AML-193 (cell line): Measurements from ENCODE around the gene BTBD8.
"Not testable (repeated sequence)": the region's sequence is repeated elsewhere in the genome, so short reads cannot be mapped to it uniquely, and the experiment has no call there.

ENCODE experiments used
- DNase-seq, 2 experiments: peaks; one replicate each; lab custom pipeline; 2025; lab: John Stamatoyannopoulos, UW

BTBD8 gene

GRCh38 chr1:92080128-92080985 is at the start of gene BTBD8:
BTBD8 (plus strand) TSS chr1:92080345; CDS start chr1:92080572, 227 bp downstream.
- peak; percentile 49 to 73 for DNase-seq

GRCh38 chr1:92030656-92031107 is 49.5 kb upstream of the BTBD8 start:
- DNase-seq: peak in 1 of 2 experiments; percentile 4

DNA sequence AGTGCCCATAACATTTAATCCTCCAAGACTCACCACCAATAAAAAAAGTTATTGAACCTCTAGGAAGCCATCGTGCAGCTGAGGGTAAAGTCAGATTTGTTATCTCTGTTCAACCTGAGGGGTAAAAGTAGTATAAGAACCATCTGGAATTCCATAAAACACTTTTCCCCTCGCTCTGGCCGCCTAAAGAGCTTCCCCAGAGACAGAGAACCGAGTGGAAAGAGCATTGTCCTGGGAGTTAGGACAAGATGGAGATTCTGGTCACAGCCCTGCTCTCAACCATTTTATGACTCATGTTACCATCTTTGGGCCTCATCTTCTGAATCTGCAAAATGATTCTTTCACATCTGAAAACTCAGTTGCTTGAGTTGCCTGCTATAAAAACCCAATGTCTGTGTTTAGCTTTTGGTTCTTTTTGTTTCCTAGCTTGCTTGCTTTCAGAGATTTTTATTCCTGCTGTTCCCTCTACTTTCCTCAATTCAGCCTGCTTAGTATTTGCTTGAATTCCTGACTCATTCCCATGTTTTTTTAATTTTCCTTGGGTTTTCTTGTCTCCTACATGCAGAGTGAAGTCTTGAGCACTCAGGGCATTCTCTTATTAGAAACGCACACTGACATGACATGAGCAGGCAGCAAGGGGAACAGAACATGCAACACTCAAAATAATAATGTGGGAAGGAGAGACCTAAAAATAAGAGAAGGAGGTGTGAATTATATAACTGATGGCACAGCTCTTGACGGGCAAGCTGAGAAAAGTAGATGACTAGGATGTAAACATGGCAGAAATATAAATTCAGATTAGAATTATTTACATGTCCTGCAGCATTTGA is 48.6 kb upstream of the BTBD8 start:
- no peak for DNase-seq

DNA sequence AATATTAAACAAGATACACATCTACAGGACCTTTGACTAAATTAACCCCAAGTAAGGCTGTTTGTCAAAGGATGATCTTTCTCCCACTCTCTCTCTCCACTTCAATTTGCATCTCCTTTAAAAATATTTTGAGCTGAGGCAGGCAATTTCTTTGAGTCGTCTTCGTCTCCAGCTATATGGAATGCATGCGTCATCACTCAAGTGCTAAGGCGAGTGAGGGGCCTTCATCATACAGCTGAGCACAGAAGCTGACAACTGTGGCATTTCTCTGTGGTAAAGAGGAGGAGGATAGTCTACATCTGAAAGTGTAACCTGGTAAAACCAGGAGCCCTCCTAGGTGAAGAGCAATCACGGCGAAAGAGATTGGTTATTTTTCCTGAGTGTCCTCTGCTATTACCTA is 42.7 kb upstream of the BTBD8 start:
- no peak for DNase-seq

GRCh38 chr1:92038695-92039346 is 41.3 kb upstream of the BTBD8 start:
- no peak for DNase-seq

- DNase-seq: no peak
These were observed 39.2 kb upstream of the BTBD8 start for GRCh38 chr1:92040971-92041370.

DNA sequence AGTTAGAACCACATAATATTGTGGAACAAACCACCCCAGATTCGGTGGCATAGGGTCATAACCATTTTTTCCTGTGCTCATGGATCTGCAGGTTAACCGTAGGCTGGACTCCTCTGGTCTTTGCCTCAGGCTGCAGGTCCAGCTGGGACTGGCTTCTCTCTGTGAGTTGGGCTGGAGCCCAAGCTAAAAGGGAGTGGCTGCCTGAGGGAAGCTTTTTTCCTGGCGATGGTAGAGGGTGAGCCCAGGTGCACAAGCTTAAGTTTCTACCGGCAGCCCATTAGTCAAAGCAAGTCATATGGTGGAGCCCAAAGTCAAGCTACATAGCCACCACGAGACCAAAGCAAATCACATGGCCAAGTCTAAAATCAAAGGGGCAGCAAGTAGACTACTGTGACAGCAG is 36.5 kb upstream of the BTBD8 start:
- DNase-seq: no peak

- DNase-seq: no peak
These were observed 34.2 kb upstream of the BTBD8 start for GRCh38 chr1:92045766-92046495.

GRCh38 chr1:92051948-92052347 is 28.2 kb upstream of the BTBD8 start:
- DNase-seq: no peak

DNA sequence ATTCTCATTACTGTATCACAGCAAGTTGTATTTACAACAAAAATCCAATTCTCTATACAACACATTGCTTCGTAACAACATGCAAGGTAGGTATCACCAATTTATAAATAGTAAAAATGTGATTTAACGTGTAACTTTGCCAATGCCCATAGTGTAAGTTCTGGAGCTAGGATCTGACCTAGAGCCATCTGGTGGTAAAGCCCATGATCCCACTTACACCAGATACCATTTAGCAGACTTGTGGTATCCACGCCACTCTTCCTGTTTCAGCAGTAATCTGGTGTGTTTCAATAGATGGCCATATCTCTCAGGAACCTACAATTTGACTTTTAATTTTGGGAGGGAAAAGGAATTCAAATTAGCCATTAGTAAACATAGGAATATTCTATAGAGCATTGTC is 15.1 kb upstream of the BTBD8 start:
- DNase-seq: no peak

DNA sequence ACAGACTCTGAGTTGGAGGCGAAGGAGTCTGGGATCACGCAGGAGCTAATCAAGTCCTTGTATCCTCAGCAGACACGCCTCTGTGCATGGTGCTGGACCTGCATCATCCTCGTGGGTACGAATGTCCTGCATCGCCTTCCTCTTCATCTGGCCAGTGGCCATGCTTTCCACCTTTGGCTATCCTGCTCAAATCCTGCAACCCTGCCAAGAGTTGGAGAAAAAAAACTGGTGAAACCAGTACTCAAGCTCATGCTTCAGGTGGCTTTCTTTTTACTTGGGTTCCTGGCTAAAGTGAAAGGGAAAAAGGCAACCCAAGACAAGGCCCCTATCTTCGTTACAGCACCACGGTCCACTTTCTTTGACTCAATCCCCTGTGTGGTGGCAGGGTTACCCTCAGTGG is 13.8 kb upstream of the BTBD8 start:
- DNase-seq: no peak

- DNase-seq: no peak
These were observed 9.3 kb upstream of the BTBD8 start for GRCh38 chr1:92070892-92071291.

DNA sequence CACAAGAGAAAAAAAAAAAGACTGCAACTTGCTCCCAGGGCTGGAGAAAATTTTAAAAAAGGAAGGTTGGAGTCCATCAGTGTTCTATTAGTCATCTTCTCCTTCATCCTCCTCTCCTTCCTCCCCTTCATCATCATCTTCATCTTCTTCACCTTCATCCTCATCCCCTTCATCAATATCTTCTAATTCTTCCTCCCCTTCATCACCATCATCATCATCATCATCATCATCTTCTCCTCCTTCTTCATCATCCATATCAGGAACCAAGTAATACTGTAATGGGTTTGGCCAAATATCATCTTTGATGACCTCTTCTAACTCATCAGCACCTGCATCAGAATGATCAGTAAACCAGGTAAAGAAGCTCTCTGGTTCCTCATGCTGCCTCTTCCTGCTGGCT is 5.7 kb upstream of the BTBD8 start:
- DNase-seq: not testable (repeated sequence)

GRCh38 chr1:92075311-92075710 is 4.8 kb upstream of the BTBD8 start, which contains the start of gene SETSIP:
SETSIP (minus strand) TSS chr1:92075411; CDS start chr1:92075411, 0 bp downstream.
- no peak for DNase-seq

DNA sequence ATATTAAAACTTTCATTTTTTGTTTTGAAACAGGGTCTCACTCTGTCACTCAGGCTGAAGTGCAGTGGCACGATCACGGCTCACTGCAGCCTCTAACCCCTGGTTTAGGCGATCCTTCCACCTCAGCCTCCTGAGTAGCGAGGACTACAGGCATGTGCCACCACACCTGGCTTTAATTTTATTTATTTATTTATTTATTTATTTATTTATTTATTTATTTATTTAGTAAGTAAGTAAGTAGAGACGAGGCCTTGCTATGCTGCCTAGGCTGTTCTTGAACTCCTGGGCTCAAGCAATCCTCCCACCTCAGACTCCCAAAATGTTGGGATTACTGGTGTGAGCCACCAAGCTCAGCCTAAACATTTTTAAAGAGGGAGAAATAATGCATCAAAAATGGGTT is 3.8 kb upstream of the BTBD8 start:
- DNase-seq: no peak

- DNase-seq: not testable (repeated sequence)
These were observed 2.1 kb upstream of the BTBD8 start for GRCh38 chr1:92078077-92078476.

DNA sequence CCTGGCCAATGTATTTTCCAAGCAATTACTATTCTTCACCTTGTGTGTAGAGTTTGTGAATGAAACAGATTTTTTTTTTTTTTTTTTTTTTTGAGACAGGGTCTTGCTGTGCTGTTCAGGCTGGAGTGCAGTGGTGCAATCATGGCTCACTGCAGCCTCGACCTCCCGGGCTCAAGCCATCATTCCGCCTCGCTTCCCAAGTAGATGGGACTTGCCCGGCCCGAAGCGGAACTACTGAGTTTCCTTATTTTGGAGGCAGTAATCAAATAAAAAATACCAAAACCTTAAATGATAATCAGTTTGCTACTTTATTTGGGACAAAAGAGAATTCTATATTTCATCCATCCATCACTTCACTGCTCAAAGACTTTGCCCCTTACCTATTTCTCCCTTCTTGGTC is 704 bp upstream of the BTBD8 start:
- no peak for DNase-seq

DNA sequence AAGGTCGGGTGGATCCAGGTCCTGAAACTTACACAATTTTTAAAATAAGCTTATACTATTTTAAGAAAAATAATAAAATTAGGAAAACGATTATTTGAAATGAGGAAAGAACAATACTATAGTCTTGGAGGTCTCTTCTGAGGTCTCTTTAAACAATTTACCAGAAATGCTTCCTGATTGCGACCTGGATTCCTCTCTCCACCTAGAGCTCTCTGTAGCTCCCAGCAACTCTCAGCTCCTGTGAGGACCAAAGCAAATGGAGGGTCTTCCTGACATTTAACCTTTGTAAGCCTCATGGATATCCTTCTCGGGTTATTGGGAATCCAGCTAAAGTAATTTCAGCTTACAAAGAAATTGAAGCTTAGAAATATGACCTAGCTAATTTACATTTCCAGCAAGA is 886 bp downstream of the BTBD8 start:
- no peak for DNase-seq

DNA sequence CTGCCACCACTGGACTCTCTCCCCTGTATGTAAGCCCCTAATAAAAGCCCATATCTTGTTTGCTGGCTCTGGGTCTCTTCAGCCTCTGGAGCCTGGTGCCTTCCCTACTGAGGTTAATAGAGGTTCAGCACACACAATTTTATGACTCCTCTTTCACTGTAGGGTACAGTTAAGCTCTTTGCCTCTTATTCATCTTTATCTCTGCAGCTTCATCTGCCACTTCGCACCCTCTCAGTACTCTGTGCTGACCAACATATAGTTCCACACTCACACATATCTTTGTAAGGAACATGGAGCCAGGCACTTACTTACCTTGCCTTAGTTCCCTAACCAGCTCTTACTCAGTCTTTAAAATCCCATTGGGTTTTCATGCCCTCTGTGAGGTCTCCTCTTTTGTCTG is 4.5 kb downstream of the BTBD8 start:
- DNase-seq: no peak

- DNase-seq: no peak
These were observed 5.6 kb downstream of the BTBD8 start for GRCh38 chr1:92085727-92086126.

DNA sequence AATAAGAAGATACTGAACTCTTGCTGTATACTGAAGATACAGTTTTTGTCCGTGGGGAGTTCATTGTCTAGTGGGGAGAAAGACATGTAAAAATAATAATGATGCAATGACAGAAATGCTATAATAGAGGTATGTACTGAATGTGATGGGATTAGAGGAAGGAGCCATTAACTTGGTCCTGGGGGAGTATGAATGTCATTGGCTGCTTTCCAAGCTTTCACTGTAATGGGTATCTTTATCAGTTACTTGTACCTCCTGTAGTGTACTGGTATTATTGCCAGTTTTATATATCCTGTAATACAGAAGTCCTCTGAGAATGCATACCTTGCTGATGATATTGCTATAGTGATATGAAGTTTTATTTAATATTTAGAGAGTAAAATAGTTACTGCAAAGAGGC is 7.4 kb downstream of the BTBD8 start:
- DNase-seq: no peak

DNA sequence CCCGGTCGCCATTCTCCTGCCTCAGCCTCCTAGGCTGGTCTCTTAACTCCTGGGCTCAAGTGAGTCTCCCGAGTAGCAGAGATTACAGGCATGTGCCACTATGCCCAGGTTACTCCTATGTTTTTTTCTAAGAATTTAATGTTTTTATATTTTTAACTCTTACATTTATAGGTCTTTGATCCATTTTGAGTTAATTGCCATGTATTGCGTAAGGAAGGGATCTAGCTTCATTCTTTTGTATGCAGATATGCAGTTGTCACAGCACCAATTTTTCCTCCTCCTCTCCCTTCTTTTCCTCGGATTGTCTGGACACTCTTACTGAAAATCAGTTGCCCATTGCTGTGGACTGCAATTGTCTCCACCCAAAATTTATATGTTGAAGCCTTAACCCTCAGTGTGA is 11.5 kb downstream of the BTBD8 start:
- no peak for DNase-seq
